HuH-7.5 (cell line): ENCODE results near the gene USP30.
"Not testable (repeated sequence)": the region's sequence is repeated elsewhere in the genome, so short reads cannot be mapped to it uniquely, and the experiment has no call there.

Source experiments
- DNase-seq: peaks from one replicate; pipeline ENCODE4 v3.0.0; 2011; ENCODE audit warnings: low spot score

The USP30 gene

DNA sequence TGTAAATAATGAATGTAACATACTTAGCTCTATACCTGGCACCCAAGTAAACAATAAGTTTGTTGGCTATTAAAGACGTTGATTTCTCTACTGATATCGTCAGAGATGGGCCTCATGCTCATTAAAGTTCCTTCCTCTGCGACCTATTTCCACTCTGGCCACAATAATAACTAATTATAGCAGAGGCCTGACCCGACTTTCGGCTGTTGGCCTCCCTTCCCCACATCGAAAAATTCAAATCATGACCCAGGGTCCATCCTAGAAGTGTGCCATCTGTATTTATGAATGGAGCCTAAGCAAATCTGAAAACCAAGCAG is 321 bp upstream of the USP30 start:
- no peak for DNase-seq

- no peak for DNase-seq
Measured at GRCh38 chr12:109053382-109054123, 1.2 kb downstream of the USP30 start.

DNA sequence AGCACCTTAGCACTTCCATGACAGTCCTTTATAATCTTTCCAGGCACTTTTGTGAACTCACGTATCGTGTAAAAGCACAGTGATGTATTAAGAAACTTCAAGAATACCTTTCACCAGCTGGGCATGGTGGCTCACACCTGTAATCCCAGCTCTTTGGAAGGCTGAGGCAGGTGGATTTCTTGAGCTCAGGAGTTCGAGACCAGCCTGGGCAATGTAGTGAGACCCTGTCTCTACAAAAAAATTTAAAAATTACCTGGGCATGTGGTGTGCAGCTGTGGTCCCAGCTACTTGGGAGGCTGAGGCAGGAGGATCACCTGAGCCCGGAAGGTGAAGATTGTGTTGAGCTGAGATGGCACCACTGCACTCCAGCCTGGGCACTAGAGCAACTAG is 1.7 kb downstream of the USP30 start:
- DNase-seq, result not testable (repeated sequence)

GRCh38 chr12:109054520-109054919 is 2.1 kb downstream of the USP30 start:
- no peak for DNase-seq

GRCh38 chr12:109056891-109057290 is 4.5 kb downstream of the USP30 start:
- no peak for DNase-seq

GRCh38 chr12:109057376-109057775 is 5.0 kb downstream of the USP30 start:
- no peak for DNase-seq

DNA sequence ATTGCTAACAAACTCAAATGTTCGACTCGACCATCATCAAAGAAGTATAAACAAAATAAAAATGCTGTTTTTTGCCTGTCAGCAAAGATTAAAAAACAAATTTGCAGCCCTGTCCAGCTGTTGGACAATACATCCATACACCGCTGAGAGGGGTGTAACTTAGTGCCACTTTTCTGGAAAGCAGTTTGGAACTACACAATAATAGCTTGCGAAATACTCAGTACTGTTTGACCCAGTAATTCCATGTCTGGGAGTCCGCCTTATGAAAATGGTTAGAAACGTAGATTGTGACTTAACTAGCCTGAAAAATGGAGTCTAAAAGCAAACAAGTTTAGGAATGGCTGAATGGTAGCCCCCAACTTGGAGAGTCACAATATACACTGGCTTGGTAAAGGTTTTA is 6.4 kb downstream of the USP30 start:
- no peak for DNase-seq

DNA sequence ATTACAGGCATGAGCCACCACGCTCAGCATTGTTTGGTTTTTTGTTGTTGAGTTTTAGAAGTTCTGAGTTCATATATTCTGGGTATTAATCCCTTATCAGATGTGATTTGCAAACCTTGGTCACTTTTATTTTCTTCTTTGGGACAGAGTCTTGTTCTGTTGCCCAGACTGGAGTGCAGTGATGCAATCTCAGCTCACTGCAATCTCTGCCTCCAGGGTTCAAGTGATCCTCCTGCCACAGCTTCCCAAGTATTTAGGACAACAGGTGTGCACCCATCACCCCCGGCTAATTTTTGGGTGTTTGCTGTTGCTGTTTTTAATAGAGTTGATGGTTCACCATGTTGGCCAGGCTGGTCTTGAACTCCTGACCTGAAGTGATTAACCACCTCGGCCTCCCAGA is 11.8 kb downstream of the USP30 start:
- DNase-seq, result no peak

DNA sequence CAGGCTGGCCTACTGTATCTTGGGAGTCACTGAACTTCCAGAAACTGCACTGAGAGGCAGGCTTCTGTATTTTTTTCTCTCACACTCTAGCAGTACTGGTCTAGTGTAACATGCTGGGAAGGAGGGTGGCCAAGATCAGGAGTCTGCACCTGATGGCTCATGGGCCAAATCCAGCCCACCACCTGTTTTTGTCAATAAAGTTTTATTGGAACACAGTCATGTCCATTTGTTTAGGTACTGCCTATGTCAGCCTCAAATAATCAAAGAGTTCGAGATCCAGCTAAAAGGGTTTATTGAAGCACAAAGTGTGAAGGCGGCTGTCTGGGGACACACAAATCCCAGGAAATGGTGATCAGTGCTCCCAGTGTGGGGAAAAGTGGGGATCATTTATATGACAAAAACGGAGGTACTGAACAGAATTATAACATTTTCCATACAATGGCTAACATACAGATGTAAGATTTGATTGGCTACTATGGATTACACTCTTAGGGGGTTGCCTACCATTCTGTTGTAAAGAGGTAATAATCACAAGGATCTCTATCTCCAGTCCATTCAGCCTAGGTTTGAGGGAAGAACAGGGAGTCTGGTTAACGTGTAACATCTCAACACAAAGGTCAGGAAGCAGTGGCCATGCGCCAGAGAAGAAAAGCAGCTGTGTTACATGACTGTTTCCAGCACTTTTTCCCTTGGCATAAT is 12.9 kb downstream of the USP30 start:
- peak; percentile 29 for DNase-seq

DNA sequence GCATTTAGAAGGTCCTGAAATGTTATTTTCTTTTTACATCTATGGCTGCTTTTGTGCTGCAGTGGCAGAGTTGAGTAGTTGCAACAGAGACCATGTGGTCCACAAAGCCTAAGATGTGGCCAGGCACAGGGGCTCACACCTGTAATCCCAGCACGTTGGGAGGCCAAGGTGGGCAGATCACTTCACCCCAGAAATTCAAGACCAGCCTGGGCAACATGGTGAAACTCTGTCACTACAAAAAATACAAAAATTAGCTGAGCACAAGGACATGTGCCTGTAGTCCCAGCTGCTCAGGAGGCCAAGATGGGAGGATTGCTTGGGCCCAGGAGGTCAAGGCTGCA is 13.4 kb downstream of the USP30 start:
- no peak for DNase-seq

GRCh38 chr12:109069307-109070271 is 17.2 kb downstream of the USP30 start:
- DNase-seq, result no peak

DNA sequence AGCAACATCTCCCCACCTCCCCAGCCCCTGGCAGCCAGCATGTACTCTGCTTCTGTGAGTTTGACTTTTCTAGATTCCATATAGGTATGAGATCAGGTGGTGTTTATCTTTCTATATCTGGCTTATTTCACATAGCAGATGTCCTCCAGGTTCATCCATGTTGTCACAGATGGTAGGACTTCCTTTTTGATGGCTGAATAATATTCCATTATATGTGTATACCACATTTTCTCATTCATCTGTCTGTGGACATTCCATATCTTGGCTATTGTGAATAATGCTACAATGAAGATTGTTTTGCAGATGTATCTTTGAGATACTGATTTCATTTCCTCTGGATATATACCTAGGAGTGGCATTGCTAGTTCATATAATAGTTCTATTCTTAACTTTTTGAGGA is 22.5 kb downstream of the USP30 start:
- DNase-seq, result no peak

- DNase-seq, result no peak
Measured at GRCh38 chr12:109082751-109083150, 30.4 kb downstream of the USP30 start.

- DNase-seq, result peak; percentile 29
Measured at GRCh38 chr12:109084425-109084824, 32.0 kb downstream of the USP30 start.

GRCh38 chr12:109085590-109085989 is 33.2 kb downstream of the USP30 start:
- no peak for DNase-seq

- no peak for DNase-seq
Measured at GRCh38 chr12:109087250-109087649, 34.9 kb downstream of the USP30 start.

- DNase-seq, result no peak
Measured at GRCh38 chr12:109088818-109089217, 36.4 kb downstream of the USP30 start.

DNA sequence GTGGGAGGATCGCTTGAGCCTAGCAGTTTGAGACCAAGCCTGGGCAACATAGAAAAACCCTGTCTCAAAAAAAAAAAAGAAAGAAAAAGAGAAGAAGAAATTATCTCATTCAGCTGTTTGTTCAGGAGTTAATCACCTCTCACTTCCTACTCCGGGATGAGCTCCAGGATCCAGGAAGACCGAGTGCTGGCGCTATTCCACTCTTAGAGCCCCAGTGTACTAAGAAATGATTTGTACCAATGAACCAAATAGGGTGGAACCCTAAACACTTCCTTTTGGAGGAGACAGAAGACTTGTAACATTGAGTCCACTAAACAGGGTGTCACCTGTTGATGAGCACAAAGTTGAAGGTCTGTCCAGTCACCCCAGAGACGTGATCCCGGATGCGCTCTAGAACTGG is 37.3 kb downstream of the USP30 start:
- DNase-seq, result no peak

- DNase-seq, result no peak
Measured at GRCh38 chr12:109092497-109093021, 40.2 kb downstream of the USP30 start.

- peak; percentile 81 for DNase-seq
Measured at GRCh38 chr12:109093022-109093918, 40.9 kb downstream of the USP30 start, which contains the start of gene ALKBH2. ALKBH2 (minus strand) TSS chr12:109093472; CDS start chr12:109092786, 686 bp downstream.

DNA sequence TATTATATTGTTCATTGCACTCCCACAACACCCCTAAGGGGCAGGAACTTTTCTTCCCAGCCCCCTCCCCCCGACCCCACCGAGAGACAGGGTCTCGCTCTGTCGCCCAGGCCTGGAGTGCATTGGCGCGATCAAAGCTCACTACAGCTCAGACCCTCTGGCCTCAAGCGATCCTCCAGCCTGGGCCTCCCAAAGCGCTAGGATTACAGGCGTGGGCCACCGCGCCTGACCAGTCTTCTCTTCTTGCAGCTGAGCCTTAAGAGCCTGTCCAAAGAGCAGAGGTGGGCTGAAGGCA is 44.7 kb downstream of the USP30 start:
- DNase-seq, result no peak
